Measurements from ENCODE around the gene LLCFC1.

- TF ChIP-seq, protein P1, sequence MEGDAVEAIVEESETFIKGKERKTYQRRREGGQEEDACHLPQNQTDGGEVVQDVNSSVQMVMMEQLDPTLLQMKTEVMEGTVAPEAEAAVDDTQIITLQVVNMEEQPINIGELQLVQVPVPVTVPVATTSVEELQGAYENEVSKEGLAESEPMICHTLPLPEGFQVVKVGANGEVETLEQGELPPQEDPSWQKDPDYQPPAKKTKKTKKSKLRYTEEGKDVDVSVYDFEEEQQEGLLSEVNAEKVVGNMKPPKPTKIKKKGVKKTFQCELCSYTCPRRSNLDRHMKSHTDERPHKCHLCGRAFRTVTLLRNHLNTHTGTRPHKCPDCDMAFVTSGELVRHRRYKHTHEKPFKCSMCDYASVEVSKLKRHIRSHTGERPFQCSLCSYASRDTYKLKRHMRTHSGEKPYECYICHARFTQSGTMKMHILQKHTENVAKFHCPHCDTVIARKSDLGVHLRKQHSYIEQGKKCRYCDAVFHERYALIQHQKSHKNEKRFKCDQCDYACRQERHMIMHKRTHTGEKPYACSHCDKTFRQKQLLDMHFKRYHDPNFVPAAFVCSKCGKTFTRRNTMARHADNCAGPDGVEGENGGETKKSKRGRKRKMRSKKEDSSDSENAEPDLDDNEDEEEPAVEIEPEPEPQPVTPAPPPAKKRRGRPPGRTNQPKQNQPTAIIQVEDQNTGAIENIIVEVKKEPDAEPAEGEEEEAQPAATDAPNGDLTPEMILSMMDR (IDR thresholded peaks at IDR 0.05): no peak
- no peak for TF ChIP-seq POLR2A (IDR thresholded peaks at IDR 0.05)
These were observed 42.4 kb upstream of the LLCFC1 start for GRCh38 chr7:142896741-142897379.

Data from adrenal gland (tissue), 5 donors.